ENCODE measurements around the gene LRRC19.

LRRC19 gene

GRCh38 chr9:27005491-27005890, at the start of gene LRRC19:
Gene LRRC19 (minus strand): TSS chr9:27005672. CDS start chr9:26999694, 5,978 bp downstream.
- in situ Hi-C loops (cut with HindIII; ENCODE audit: low sequenced_read_pairs): no loop called here

- in situ Hi-C loops (cut with HindIII; ENCODE audit: low sequenced_read_pairs): no loop called here
Measured at GRCh38 chr9:27054841-27055240, 49.4 kb upstream of the LRRC19 start.

GRCh38 chr9:27054125-27054524, 48.7 kb upstream of the LRRC19 start:
- in situ Hi-C loops (cut with HindIII; ENCODE audit: low sequenced_read_pairs): no loop called here

- in situ Hi-C loops (cut with HindIII; ENCODE audit: low sequenced_read_pairs): no loop called here
Measured at GRCh38 chr9:27053369-27054022, 48.0 kb upstream of the LRRC19 start.

GRCh38 chr9:27047136-27047535, 41.7 kb upstream of the LRRC19 start:
- in situ Hi-C loops (cut with HindIII; ENCODE audit: low sequenced_read_pairs): loop anchor here (25.0 kb wide), 1 partner anchor 240 kb away; the partner anchor contains the start of gene EQTN

GRCh38 chr9:27043176-27043575, 37.7 kb upstream of the LRRC19 start:
- in situ Hi-C loops (cut with HindIII; ENCODE audit: low sequenced_read_pairs): loop anchor here (25.0 kb wide), 1 partner anchor 244 kb away; the partner anchor contains the start of gene EQTN

- in situ Hi-C loops (cut with HindIII; ENCODE audit: low sequenced_read_pairs): loop anchor here (25.0 kb wide), 1 partner anchor 245 kb away; the partner anchor contains the start of gene EQTN
Measured at GRCh38 chr9:27042476-27042875, 37.0 kb upstream of the LRRC19 start.

- in situ Hi-C loops (cut with HindIII; ENCODE audit: low sequenced_read_pairs): loop anchor here (25.0 kb wide), 1 partner anchor 246 kb away; the partner anchor contains the start of gene EQTN
Measured at GRCh38 chr9:27041746-27042145, 36.3 kb upstream of the LRRC19 start.

GRCh38 chr9:27037499-27037898, 32.0 kb upstream of the LRRC19 start:
- in situ Hi-C loops (cut with HindIII; ENCODE audit: low sequenced_read_pairs): loop anchor here (25.0 kb wide), 1 partner anchor 250 kb away; the partner anchor contains the start of gene EQTN

GRCh38 chr9:27033815-27034403, 28.4 kb upstream of the LRRC19 start:
- in situ Hi-C loops (cut with HindIII; ENCODE audit: low sequenced_read_pairs): loop anchor here (25.0 kb wide), 1 partner anchor 253 kb away; the partner anchor contains the start of gene EQTN

- in situ Hi-C loops (cut with HindIII; ENCODE audit: low sequenced_read_pairs): loop anchor here (25.0 kb wide), 1 partner anchor 258 kb away; the partner anchor contains the start of gene EQTN
Measured at GRCh38 chr9:27029186-27029585, 23.7 kb upstream of the LRRC19 start.

GRCh38 chr9:27022920-27023319, 17.4 kb upstream of the LRRC19 start:
- in situ Hi-C loops (cut with HindIII; ENCODE audit: low sequenced_read_pairs): no loop called here

- in situ Hi-C loops (cut with HindIII; ENCODE audit: low sequenced_read_pairs): no loop called here
Measured at GRCh38 chr9:27019589-27019988, 14.1 kb upstream of the LRRC19 start.

- in situ Hi-C loops (cut with HindIII; ENCODE audit: low sequenced_read_pairs): no loop called here
Measured at GRCh38 chr9:27003426-27004077, 1.9 kb downstream of the LRRC19 start.

GRCh38 chr9:26995810-26996209, 9.7 kb downstream of the LRRC19 start:
- in situ Hi-C loops (cut with HindIII; ENCODE audit: low sequenced_read_pairs): no loop called here

- in situ Hi-C loops (cut with HindIII; ENCODE audit: low sequenced_read_pairs): no loop called here
Measured at GRCh38 chr9:26983340-26983739, 22.1 kb downstream of the LRRC19 start.

- in situ Hi-C loops (cut with HindIII; ENCODE audit: low sequenced_read_pairs): no loop called here
Measured at GRCh38 chr9:26975728-26976707, 29.5 kb downstream of the LRRC19 start.

GRCh38 chr9:26974927-26975326, 30.5 kb downstream of the LRRC19 start:
- in situ Hi-C loops (cut with HindIII; ENCODE audit: low sequenced_read_pairs): no loop called here

GRCh38 chr9:26973989-26974388, 31.5 kb downstream of the LRRC19 start:
- in situ Hi-C loops (cut with HindIII; ENCODE audit: low sequenced_read_pairs): no loop called here

- in situ Hi-C loops (cut with HindIII; ENCODE audit: low sequenced_read_pairs): no loop called here
Measured at GRCh38 chr9:26971721-26972120, 33.8 kb downstream of the LRRC19 start.
